HG03565 (cell line): ENCODE results near the gene SLCO4A1.
A peak's percentile ranks its signal among the peaks of the same experiment; 100 is the strongest.

ENCODE experiments used
- ATAC-seq: cut with Tn5 transposase; IDR thresholded peaks from one replicate; pipeline ENCODE4 v1.9.1; 2021; ENCODE audit warnings: mild to moderate bottlenecking, moderate library complexity; ENCODE audit not compliant: unreplicated experiment

Gene SLCO4A1, protein sequence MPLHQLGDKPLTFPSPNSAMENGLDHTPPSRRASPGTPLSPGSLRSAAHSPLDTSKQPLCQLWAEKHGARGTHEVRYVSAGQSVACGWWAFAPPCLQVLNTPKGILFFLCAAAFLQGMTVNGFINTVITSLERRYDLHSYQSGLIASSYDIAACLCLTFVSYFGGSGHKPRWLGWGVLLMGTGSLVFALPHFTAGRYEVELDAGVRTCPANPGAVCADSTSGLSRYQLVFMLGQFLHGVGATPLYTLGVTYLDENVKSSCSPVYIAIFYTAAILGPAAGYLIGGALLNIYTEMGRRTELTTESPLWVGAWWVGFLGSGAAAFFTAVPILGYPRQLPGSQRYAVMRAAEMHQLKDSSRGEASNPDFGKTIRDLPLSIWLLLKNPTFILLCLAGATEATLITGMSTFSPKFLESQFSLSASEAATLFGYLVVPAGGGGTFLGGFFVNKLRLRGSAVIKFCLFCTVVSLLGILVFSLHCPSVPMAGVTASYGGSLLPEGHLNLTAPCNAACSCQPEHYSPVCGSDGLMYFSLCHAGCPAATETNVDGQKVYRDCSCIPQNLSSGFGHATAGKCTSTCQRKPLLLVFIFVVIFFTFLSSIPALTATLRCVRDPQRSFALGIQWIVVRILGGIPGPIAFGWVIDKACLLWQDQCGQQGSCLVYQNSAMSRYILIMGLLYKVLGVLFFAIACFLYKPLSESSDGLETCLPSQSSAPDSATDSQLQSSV

GRCh38 chr20:62642051-62642665 lies at the start of gene SLCO4A1:
Gene SLCO4A1, plus strand, starts transcription at chr20:62642503. Its CDS starts 13,952 bp downstream, at chr20:62656455.
- ATAC-seq: peak; percentile 38

GRCh38 chr20:62592506-62593177 lies 49.7 kb upstream of the SLCO4A1 start:
- ATAC-seq: no peak

DNA sequence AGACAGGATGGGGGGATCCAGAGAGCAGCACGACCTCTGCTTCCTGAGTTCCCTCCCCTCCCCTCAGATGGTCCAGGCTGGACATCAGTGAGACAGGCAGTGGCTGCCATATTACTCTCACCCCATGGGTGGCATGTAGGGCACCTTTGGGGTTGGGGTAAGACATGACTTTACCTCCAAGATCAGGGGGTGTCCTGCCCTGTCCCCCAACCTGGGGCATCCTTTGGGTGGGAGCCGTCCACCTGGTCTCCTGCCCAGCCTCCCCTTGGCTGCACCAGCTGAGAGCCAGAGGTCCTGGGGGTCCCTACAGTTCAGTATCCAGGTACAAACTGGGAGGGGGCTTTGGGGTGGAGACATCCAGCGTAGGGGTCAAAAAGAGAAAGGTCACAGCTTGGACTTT lies 48.7 kb upstream of the SLCO4A1 start:
- ATAC-seq: no peak

DNA sequence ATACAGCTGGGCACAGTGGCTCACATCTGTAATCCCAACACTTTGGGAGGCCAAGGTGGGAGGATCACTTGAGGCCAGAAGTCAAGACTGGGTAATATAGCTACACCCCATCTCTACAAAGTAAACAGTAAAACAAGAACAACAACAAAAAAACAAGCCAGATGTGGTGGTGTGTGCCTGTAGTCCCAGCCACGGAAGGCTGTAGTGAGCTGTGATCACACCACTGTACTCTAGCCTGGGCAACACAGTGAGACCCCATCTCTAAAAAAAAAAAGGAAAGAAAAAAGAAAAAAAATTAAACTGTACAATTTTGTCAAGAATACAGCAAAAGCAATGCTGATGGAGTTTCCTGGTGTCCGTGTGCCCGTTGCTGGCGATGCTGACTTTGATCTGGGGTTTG lies 47.2 kb upstream of the SLCO4A1 start:
- ATAC-seq: no peak

DNA sequence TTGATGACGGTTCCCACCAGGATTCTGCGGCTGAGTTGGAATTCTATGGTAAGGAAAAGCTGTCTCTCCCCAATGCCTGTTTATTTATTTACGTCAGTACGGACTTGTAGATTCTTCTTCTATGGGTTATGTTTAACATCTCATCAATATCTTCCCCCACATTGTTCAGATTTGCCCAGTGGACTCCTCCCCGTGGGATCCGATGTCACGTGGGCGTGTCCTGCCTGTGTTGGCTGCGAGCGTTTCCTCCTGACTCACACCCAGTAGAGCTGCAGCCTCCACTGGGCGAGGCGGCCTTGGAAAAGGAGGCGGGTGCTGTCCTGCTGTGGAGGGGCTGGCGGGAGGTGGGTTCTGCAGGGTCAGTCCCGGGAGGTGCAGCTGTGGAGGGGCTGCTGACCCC lies 46.8 kb upstream of the SLCO4A1 start:
- ATAC-seq: no peak

DNA sequence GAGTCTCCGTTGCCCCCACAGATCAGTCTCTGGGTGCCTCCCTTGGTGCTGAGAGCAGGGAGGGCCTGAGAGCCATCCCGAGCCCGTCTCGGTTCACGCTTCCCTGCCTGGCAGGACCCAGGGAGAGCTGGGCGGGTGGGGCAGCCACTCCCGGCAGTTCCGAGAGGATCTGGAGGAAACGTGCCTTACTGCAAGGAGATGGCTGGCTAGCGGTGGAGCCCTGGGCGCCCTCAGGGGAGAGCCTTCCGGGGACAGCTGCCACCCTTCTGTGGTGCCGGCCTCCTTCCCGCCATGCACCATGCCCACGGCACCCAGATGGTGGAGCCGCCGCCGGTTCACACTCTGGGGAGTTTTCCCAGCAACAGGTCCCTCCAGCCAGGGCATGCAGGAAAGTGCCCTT lies 45.8 kb upstream of the SLCO4A1 start:
- no peak for ATAC-seq

- no peak for ATAC-seq
Observed at GRCh38 chr20:62596921-62597320, 45.4 kb upstream of the SLCO4A1 start.

DNA sequence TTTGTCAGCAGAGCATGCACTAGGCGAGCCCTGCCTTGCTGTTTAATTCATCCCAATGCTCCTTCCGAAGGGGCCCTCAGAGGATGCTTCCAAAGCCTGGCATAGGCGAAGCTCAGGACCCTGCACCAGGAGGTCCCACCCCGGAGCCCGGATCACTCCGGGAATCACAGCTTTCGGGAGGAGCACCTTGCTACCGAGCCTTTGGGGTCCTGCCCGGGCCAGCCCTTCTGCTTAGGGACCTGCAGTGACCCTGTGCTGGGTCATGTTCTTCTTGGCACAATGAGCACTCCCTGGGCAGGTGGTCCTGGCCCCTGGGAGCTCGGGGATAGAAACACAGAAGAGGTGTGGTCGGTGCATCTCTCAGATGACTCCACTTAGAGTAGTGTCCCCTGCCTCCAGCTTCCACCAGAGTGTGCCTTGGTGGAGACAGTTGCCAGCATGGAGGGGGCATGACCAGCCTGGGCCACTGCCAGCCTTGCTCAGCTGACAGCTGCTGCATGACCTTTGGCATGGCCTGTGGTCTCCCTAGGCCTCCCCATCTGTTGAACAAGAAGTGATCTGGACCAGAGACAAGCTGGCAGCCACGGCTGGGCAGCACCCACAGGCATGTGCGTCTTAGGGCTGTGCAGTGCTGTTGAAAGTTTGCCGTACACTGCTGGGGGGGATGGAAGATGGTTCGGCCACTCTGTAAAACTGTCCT lies 44.7 kb upstream of the SLCO4A1 start:
- no peak for ATAC-seq

DNA sequence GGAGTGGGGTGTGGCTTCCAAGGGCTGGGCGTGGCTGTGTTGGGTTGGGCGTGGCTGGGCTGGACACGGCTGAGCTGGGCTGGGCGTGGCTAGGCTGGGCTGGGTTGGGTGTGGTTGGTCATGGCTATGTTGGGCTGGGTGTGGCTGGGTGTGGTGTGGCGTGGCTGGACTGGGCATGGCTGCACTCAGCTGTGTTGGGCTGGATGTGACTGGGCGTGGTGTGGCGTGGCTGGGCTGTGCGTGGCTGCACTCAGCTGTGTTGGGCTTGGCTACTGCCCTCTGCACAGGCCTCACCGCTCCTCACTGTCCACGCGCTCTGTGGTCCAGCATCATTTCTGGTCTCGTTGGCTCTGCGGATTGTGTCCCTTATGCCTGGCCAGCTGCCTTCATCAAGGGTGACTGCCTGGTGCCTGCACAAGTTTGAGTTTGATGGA lies 43.5 kb upstream of the SLCO4A1 start:
- ATAC-seq: no peak

- ATAC-seq: no peak
Observed at GRCh38 chr20:62599216-62600110, 42.8 kb upstream of the SLCO4A1 start.

- no peak for ATAC-seq
Observed at GRCh38 chr20:62601172-62601571, 41.1 kb upstream of the SLCO4A1 start.

DNA sequence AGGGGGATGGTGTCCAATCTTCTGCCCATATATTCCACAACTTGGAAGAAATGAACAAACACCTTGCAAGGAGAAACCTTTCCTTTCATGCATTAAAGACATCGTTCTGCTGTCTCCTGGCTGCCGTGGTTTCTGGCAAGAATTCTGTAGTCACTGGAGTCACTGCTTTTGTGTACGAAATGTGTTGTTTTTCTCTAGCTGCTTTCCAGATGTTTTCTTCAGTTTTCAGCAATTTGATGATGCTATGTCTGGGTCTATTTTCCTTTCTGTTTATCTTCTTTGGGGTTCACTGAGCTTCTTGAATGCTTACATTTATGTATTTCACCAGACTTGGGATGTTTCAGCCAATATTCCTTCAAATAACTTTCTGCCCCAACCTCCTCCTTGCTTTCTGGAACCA lies 40.6 kb upstream of the SLCO4A1 start:
- no peak for ATAC-seq

- no peak for ATAC-seq
Observed at GRCh38 chr20:62602550-62602949, 39.8 kb upstream of the SLCO4A1 start.

DNA sequence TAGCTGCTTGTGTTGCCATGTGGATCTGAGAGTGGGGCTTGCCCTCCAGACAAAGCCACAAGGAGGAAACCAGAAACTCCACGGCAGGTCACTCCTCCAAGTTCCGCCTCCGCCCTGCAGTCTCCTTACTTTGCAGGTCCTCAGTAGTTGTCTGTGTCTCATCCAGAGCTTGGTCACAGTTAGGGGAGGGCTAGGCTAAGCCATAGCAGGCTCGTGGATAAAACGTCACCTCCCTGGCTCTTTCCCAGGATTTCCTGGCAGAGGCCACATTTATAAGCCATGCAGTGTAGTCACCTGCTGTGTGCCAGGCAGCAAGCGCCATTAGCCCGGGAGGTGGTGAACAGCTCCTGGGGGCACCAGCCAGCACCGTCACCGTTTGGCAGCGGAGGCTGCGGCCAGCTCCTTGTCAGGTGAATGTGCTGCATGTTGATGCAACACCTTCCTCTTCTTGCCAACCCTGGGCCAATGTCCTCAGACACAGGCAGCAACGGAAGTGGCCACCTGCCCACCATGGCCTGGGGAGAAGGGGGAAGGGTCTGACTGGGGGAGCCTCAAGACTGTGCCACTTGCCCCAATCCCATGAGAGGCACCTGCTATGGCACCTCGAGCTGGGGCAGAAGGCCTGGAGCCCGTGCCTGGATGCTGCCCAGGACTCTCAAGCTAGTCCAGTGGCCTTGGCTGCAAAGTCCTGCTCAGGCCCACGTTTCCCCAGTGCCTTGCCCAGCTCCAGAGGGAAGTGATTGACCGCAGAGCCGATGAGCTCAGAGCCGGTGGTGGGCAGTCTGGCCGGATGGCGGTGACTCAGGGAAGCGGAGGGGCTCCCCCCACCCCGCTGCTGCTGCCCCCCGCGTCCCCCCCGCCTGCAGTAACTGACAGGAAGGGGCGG lies 39.0 kb upstream of the SLCO4A1 start:
- ATAC-seq: no peak

- no peak for ATAC-seq
Observed at GRCh38 chr20:62603907-62604785, 38.2 kb upstream of the SLCO4A1 start.

- ATAC-seq: no peak
Observed at GRCh38 chr20:62604796-62605195, 37.5 kb upstream of the SLCO4A1 start.

- no peak for ATAC-seq
Observed at GRCh38 chr20:62605236-62605943, 36.9 kb upstream of the SLCO4A1 start.
